SU-DHL-6 (cell line): ENCODE measurements around the gene S100A1.

Experiments
- H2AFZ ChIP-seq: fragments of 200-600 bp; sonication (generic); 2 replicates; pipeline ENCODE4 v1.6.1; 2014; ENCODE audit warnings: low read depth, mild to moderate bottlenecking, moderate library complexity, mixed read lengths, antibody characterized with exemption, low read length; ENCODE audit not compliant: severe bottlenecking
- H3F3A ChIP-seq: fragments of 200-600 bp; shearing (Covaris generic); 2 replicates; pipeline ENCODE4 v1.6.0; 2016; ENCODE audit warnings: antibody characterized with exemption, mild to moderate bottlenecking; ENCODE audit not compliant: insufficient read depth
- H3K27ac ChIP-seq: fragments of 200-600 bp; sonication (generic); 2 replicates; pipeline ENCODE4 v1.5.1; 2016; ENCODE audit warnings: low read depth, mild to moderate bottlenecking, low read length, moderate library complexity, mixed read lengths
- H3K27me3 ChIP-seq: fragments of 200-600 bp; sonication (generic), shearing (Covaris generic); 2 replicates; pipeline ENCODE4 v1.6.0; 2014; ENCODE audit warnings: mild to moderate bottlenecking, low read length
- H3K36me3 ChIP-seq: fragments of 200-600 bp; sonication (generic); 2 replicates; pipeline ENCODE4 v1.6.1; 2014; ENCODE audit warnings: mild to moderate bottlenecking, low read length, mixed read lengths
- H3K4me2 ChIP-seq: fragments of 300-600, 200-600 bp; shearing (Covaris generic), sonication (generic); 2 replicates; pipeline ENCODE4 v1.6.0; 2014; ENCODE audit warnings: low read length, low read depth, mild to moderate bottlenecking; ENCODE audit not compliant: poor library complexity, severe bottlenecking
- H3K4me3 ChIP-seq: fragments of 200-600 bp; sonication (generic); 2 replicates; pipeline ENCODE4 v1.5.1; 2014; ENCODE audit warnings: antibody characterized with exemption, low read length, mild to moderate bottlenecking, mixed read lengths; ENCODE audit not compliant: insufficient read depth, poor library complexity, severe bottlenecking
- H3K79me2 ChIP-seq: fragments of 200-600 bp; sonication (generic); 2 replicates; pipeline ENCODE4 v1.6.1; 2014; ENCODE audit warnings: mild to moderate bottlenecking, low read length, moderate library complexity; ENCODE audit not compliant: insufficient read depth
- H3K9ac ChIP-seq: fragments of 200-600 bp; sonication (generic); 2 replicates; pipeline ENCODE4 v1.7.0; 2014; ENCODE audit warnings: mild to moderate bottlenecking, low read length
- H3K9me2 ChIP-seq: fragments of 200-600 bp; sonication (generic); replicated peaks from 2 replicates; pipeline ENCODE4 v1.6.1; 2014; ENCODE audit warnings: low read length; ENCODE audit not compliant: insufficient read depth
- H3K9me3 ChIP-seq: fragments of 200-600 bp; sonication (generic); 2 replicates; pipeline ENCODE4 v1.6.1; 2014; ENCODE audit warnings: low read length, mixed read lengths; ENCODE audit not compliant: insufficient read depth
- H4K20me1 ChIP-seq: fragments of 200-600 bp; sonication (generic); 2 replicates; pipeline ENCODE4 v1.6.1; 2014; ENCODE audit warnings: low read depth, mild to moderate bottlenecking, antibody characterized with exemption, low read length, moderate library complexity, mixed read lengths
- CTCF ChIP-seq: fragments of 200-600 bp; sonication (generic); IDR thresholded peaks from one replicate; pipeline ENCODE4 v1.5.1; 2017; ENCODE audit warnings: antibody characterized with exemption, mild to moderate bottlenecking, low read length, moderate library complexity; ENCODE audit not compliant: insufficient read depth, poor library complexity, severe bottlenecking
- EZH2phosphoT487 ChIP-seq: fragments of 200-600 bp; sonication (generic), shearing (Covaris generic); conservative IDR thresholded peaks from 2 replicates; pipeline ENCODE4 v1.6.1; 2018; ENCODE audit warnings: mild to moderate bottlenecking, antibody characterized with exemption, low read length, moderate library complexity, mixed read lengths

The S100A1 gene

GRCh38 chr1:153680120-153680403 is 51.8 kb downstream of the S100A1 start:
- H3K4me3 ChIP-seq: no peak overlapping the region
- no peak overlapping the region for H2AFZ ChIP-seq

More at GRCh38 chr1:153680120-153680403, 51.8 kb downstream of the S100A1 start:
- TF ChIP-seq EZH2phosphoT487 (no peak), CTCF (no peak)
- Histone ChIP-seq H3K27me3 (no peaks in the 10 kb centered on the region), H3K9me2 (no peaks in the 10 kb centered on the region), H3K4me2 (no peak overlapping the region), H3K9ac (no peak overlapping the region), H3K79me2 (no peaks in the 10 kb centered on the region), H3K9me3 (no peaks in the 10 kb centered on the region), H3K27ac (no peak overlapping the region), H3K36me3 (no peaks in the 10 kb centered on the region), H4K20me1 (no peaks in the 10 kb centered on the region), H3F3A (no peaks in the 10 kb centered on the region)
